Measurements from ENCODE around the gene N4BP2L1. TPM values are rescaled to one million over a fixed set of nuclear protein-coding genes. Genes with fewer than 3 reads are reported as not detected.

N4BP2L1 gene
- total RNA-seq, 4 donors from 2014 or later: 15.0 to 38.7 (median 23.8) TPM

DNA sequence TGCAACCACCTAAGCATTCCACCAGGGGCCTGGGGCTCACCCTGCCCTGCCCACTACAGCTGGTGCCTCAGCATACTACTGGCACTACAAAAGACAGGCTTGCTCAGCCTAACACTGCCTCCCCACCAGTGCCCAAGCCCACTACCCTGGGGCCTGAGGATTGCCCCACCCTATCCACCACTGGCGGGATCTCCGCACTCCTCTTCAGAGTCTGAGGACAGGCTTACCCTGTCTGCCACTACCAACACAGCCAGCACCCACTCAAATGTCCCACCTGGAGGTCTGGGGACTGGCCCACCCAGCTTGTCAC is 27.6 kb upstream of the N4BP2L1 start:
- Histone ChIP-seq H3K27ac (no peak overlapping the region), H3K4me3 (replicated peaks in 1 of 3) (no peak overlapping the region), H3K36me3 (no peaks in the 10 kb centered on the region), H3K9me3 (no peaks in the 10 kb centered on the region), H3K4me1 (no peaks in the 10 kb centered on the region), H3K27me3 (no peaks in the 10 kb centered on the region)
- DNase-seq: no peak
- TF ChIP-seq, protein P1, sequence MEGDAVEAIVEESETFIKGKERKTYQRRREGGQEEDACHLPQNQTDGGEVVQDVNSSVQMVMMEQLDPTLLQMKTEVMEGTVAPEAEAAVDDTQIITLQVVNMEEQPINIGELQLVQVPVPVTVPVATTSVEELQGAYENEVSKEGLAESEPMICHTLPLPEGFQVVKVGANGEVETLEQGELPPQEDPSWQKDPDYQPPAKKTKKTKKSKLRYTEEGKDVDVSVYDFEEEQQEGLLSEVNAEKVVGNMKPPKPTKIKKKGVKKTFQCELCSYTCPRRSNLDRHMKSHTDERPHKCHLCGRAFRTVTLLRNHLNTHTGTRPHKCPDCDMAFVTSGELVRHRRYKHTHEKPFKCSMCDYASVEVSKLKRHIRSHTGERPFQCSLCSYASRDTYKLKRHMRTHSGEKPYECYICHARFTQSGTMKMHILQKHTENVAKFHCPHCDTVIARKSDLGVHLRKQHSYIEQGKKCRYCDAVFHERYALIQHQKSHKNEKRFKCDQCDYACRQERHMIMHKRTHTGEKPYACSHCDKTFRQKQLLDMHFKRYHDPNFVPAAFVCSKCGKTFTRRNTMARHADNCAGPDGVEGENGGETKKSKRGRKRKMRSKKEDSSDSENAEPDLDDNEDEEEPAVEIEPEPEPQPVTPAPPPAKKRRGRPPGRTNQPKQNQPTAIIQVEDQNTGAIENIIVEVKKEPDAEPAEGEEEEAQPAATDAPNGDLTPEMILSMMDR (IDR thresholded peaks at IDR 0.05): no peak
- TF ChIP-seq POLR2A (IDR thresholded peaks at IDR 0.05): no peak
- intact Hi-C loops (cut with DNase I): no loop called here
- 100% methylated on average over 1 to 2 of the region's 2 CpGs for WGBS, 2 donors

DNA sequence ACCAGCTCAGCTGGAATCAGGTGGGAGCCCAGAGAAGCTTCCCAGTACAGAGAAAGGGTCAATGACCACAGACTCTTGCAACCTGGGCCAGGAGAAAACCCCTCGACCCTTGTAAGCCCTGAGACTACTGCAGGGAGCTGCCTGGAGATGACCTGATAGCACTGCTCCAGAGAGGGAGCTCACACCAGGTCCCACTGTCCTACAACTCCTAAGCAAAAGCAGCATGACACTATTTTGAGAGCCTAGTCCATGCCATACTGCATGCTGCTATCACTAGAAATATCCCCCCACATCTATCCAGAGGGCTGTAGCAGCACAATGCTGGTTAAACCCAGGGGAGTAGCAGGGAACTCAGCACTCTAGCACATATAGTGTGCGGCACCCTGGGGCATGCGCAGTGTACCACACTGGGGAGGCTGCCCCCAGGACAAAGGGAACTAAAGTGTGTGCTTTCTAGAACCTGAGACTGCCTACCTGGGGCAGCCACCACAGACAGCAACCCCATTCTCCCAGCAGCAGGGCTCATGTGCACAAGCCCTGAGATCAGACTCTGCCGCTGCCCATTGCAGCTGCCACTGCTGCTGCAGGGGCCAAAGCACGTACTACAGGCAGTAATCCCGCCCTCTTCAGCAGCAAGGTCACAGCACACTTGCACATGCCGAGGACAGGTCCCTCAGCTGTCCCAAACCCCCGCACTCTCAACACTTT is 27.1 kb upstream of the N4BP2L1 start:
- no peaks in the 10 kb centered on the region for H3K9me3 ChIP-seq
- H3K27me3 ChIP-seq: no peaks in the 10 kb centered on the region
- no peak for DNase-seq
- H3K4me1 ChIP-seq: no peaks in the 10 kb centered on the region
- H3K27ac ChIP-seq: no peak overlapping the region
- H3K36me3 ChIP-seq: no peaks in the 10 kb centered on the region
- 85 to 87% methylated on average over 4 to 8 of the region's 8 CpGs for WGBS, 2 donors
- TF ChIP-seq, protein P1 (IDR thresholded peaks at IDR 0.05): no peak
- TF ChIP-seq POLR2A (IDR thresholded peaks at IDR 0.05): no peak
- intact Hi-C loops (cut with DNase I): no loop called here
- no peak overlapping the region for H3K4me3 ChIP-seq (replicated peaks in 1 of 3)

DNA sequence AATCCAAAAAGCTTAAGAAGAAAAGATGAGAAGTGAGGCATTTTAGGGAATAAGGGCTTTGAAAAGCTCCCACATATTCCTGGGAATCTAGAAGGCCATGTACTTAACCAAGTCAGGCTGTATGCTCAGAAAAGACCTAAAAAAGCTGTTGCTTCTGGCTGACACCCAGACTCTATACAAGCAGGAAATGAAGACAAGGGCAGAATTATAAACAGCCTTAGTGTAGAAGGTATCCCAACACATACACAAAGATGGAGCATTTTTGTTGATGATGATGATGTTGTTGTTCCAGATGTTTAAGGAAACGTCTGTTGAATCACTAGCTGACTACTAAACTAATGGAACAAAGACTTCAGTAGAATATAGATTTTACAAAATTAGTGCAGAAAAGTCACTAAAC is 26.1 kb upstream of the N4BP2L1 start:
- Histone ChIP-seq H3K4me3 (replicated peaks in 1 of 3) (no peak overlapping the region), H3K27ac (no peak overlapping the region), H3K4me1 (no peaks in the 10 kb centered on the region), H3K27me3 (no peaks in the 10 kb centered on the region), H3K9me3 (no peaks in the 10 kb centered on the region), H3K36me3 (no peaks in the 10 kb centered on the region)
- no peak for TF ChIP-seq POLR2A (IDR thresholded peaks at IDR 0.05)
- TF ChIP-seq, protein P1 (IDR thresholded peaks at IDR 0.05): no peak
- 75 to 86% methylated on average over 1 of the region's 1 CpG for WGBS, 2 donors
- DNase-seq: no peak
- intact Hi-C loops (cut with DNase I): no loop called here

DNA sequence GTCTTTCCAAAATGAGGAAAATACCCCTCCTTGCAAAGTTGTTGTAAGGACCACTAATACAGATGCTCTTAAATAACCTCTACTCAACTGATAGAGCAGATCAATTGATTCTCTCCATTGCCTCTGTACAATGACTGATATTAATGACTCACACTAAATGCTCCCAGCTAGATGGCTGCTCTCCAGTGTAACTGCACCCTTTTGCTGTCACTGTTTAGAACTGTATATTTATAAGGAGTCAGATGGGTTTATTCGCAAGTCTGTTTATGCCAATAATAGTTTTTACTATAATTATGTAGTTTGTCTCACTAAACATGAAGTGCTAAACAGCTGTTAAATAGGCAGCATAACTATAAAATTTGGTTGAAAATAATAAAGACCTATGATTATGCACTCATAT is 21.0 kb upstream of the N4BP2L1 start:
- intact Hi-C loops (cut with DNase I): no loop called here
- Histone ChIP-seq H3K36me3 (no peaks in the 10 kb centered on the region), H3K9me3 (no peaks in the 10 kb centered on the region), H3K4me1 (peaks cover 0 to 14% of the 10 kb centered on the region in 2 donors), H3K27me3 (no peaks in the 10 kb centered on the region), H3K27ac (no peak overlapping the region), H3K4me3 (replicated peaks in 1 of 3) (no peak overlapping the region)
- DNase-seq: no peak
- TF ChIP-seq, protein P1 (IDR thresholded peaks at IDR 0.05): no peak
- TF ChIP-seq POLR2A (IDR thresholded peaks at IDR 0.05): no peak
- 98 to 100% methylated on average over 1 of the region's 1 CpG for WGBS, 2 donors

DNA sequence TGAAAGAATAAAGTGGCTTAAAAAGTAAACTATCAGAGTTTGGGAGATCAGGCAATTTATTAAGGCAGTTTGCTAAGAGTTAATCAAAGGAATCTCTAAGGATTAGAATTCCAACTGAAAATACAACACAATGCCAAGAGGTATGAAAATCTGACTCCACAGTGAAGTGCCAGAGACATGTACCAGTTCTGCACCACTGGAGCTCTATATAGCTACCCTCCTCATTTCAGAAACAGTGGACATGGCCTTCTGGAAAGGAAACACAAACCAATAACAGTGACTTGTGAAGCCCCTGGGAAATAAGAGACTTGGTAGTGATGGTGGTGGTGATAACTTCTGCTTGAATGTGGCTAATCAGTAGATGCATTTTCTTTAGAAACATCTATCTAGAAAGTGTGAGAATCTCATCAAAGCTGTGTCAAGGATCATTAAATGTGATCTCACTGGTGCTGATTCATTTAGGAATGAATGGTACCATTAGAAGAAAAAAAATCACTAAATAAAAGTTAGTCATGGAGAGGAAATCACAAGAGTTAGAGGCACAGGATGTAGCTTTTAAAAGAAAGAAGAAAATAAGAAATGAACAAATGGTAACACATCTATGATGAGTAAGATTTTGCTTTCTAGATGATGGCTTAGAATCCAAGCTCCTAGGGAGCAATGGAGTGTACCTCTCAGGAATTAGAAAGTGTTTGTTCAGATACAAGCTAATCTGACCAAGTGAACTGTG is 20.1 kb upstream of the N4BP2L1 start:
- H3K4me1 ChIP-seq: peaks cover 0 to 14% of the 10 kb centered on the region in 2 donors

More for the DNA sequence above, 20.1 kb upstream of the N4BP2L1 start:
- TF ChIP-seq POLR2A (IDR thresholded peaks at IDR 0.05): no peak
- TF ChIP-seq, protein P1 (IDR thresholded peaks at IDR 0.05): no peak
- intact Hi-C loops (cut with DNase I): no loop called here
- H3K27ac ChIP-seq: no peak overlapping the region
- H3K9me3 ChIP-seq: no peaks in the 10 kb centered on the region
- no peaks in the 10 kb centered on the region for H3K36me3 ChIP-seq
- no peak for DNase-seq
- no peak overlapping the region for H3K4me3 ChIP-seq (replicated peaks in 1 of 3)
- no peaks in the 10 kb centered on the region for H3K27me3 ChIP-seq

Measured in thyroid gland (tissue), 4 donors.